Naive thymus-derived CD4-positive, alpha-beta T cell (primary cell): Measurements from ENCODE around the gene TNK2. TPM values are rescaled to one million over a fixed set of nuclear protein-coding genes. Genes with fewer than 3 reads are reported as not detected.

ENCODE experiments used
- ATAC-seq: fragments of 150-1000 bp; cut with Tn5 transposase; 2 replicates; pipeline ENCODE4 v1.10.0; 2021; ENCODE audit warnings: mild to moderate bottlenecking, moderate library complexity
- CTCF ChIA-PET: fragments of 350-600 bp; sonication (Branson Sonifier 250); formaldehyde crosslinking; loops from one replicate; lab custom pipeline; 2021; ENCODE audit warnings: antibody characterized with exemption; lab: Charles Lee
- POLR2A ChIA-PET: fragments of 350-600 bp; sonication (Branson Sonifier 250); formaldehyde crosslinking; loops from one replicate; lab custom pipeline; 2021; ENCODE audit warnings: antibody characterized with exemption, inconsistent platforms; lab: Charles Lee
- DNase-seq, 9 donors: peaks; one replicate each; pipeline versions ENCODE4 v3.0.0 to v3.0.0-alpha.2; 2020 to 2022; ENCODE audit warnings: mixed read lengths in 1 of 9
- H3K27ac ChIP-seq: one replicate; pipeline ENCODE4 v1.7.0; 2013; ENCODE audit warnings: mild to moderate bottlenecking, low read depth, low read length, moderate library complexity
- H3K27me3 ChIP-seq, 2 donors: one replicate each; pipeline ENCODE4 v1.7.0; 2013; ENCODE audit warnings: low read length in 2 of 2, mild to moderate bottlenecking in 2 of 2, moderate library complexity in 2 of 2; ENCODE audit not compliant: control insufficient read depth in 2 of 2, insufficient read depth in 2 of 2
- H3K36me3 ChIP-seq, 3 experiments: 1 replicate in 2 of 3; 2 replicates in 1 of 3; pipeline ENCODE4 v1.7.0; 2013; ENCODE audit warnings: low read length in 3 of 3, mild to moderate bottlenecking in 3 of 3, moderate library complexity in 1 of 3; ENCODE audit not compliant: insufficient read depth in 3 of 3, control insufficient read depth in 2 of 3
- H3K4me1 ChIP-seq, 2 donors: one replicate each; pipeline ENCODE4 v1.7.0; 2013; ENCODE audit warnings: low read length in 2 of 2, mild to moderate bottlenecking in 2 of 2, moderate library complexity in 1 of 2; ENCODE audit not compliant: control insufficient read depth in 2 of 2, insufficient read depth in 2 of 2
- H3K4me3 ChIP-seq: 2 replicates; pipeline ENCODE4 v1.7.0; 2013; ENCODE audit warnings: mild to moderate bottlenecking, low read length
- H3K9me3 ChIP-seq, 3 experiments: 1 replicate in 2 of 3; 2 replicates in 1 of 3; pipeline ENCODE4 v1.7.0; 2013; ENCODE audit warnings: low read length in 3 of 3; ENCODE audit not compliant: control insufficient read depth in 2 of 3
- H3K27ac Mint-ChIP-seq, 9 donors: one replicate each; pipeline ENCODE4 v1.8.0; 2020 to 2022; ENCODE audit warnings: mixed read lengths in 9 of 9, mild to moderate bottlenecking in 8 of 9, moderate library complexity in 5 of 9, inconsistent platforms in 2 of 9
- H3K27me3 Mint-ChIP-seq, 5 donors: one replicate each; pipeline ENCODE4 v1.8.0; 2021 to 2022; ENCODE audit warnings: mixed read lengths in 5 of 5, mild to moderate bottlenecking in 1 of 5
- H3K36me3 Mint-ChIP-seq, 5 donors: one replicate each; pipeline ENCODE4 v1.8.0; 2020 to 2022; ENCODE audit warnings: mixed read lengths in 5 of 5, mild to moderate bottlenecking in 3 of 5, inconsistent platforms in 1 of 5
- H3K4me1 Mint-ChIP-seq, 7 donors: one replicate each; pipeline ENCODE4 v1.8.0; 2020 to 2022; ENCODE audit warnings: mixed read lengths in 7 of 7, mild to moderate bottlenecking in 3 of 7, inconsistent platforms in 1 of 7
- H3K4me3 Mint-ChIP-seq, 10 donors: one replicate each; pipeline ENCODE4 v1.8.0; 2020 to 2022; ENCODE audit warnings: mild to moderate bottlenecking in 10 of 10, mixed read lengths in 10 of 10, moderate library complexity in 6 of 10, inconsistent platforms in 2 of 10
- H3K9me3 Mint-ChIP-seq, 11 donors: one replicate each; pipeline ENCODE4 v1.8.0; 2020 to 2022; ENCODE audit warnings: mixed read lengths in 11 of 11, mild to moderate bottlenecking in 4 of 11, inconsistent platforms in 1 of 11, moderate library complexity in 1 of 11
- intact Hi-C, 2 donors: fragments of 100-400 bp; cut with micrococcal nuclease; formaldehyde crosslinking; loops; one replicate each; pipeline ENCODE4 v1.15.1; 2023
- polyA plus RNA-seq, 2 donors: library from polyadenylated mRNA; unstranded; fragments of 300-500 nt; fragmentation: Illumina TruSeq; gene quantifications; one replicate each; pipeline ENCODE4 v1.2.3, GENCODE V29; 2021
- total RNA-seq, 6 experiments: library from RNA in 5 of 6; stranded (reverse) in 5 of 6; gene quantifications; 1 replicate in 5 of 6; 2 replicates in 1 of 6; pipeline ENCODE4 v1.2.3 and lab custom pipeline; 2021 to 2026

TNK2 gene
- total and polyA plus RNA-seq, 7 experiments from 2014 or later: 2.0 to 196 (median 184) TPM

- no peaks in the 10 kb centered on the region for H3K27me3 Mint-ChIP-seq
- peak overlapping the region; percentile 98 to 100 (median 99) for H3K27ac Mint-ChIP-seq
- ChIA-PET CTCF (interaction anchor here (1.1 to 4.0 kb wide), 6 partner anchors 11 to 358 kb away, joined by 3 to 74 read pairs (median 4); no protein-coding TSS in a partner anchor), POLR2A (interaction anchor here (1.1 to 7.1 kb wide), 7 partner anchors 12 to 365 kb away, joined by 3 to 209 read pairs (median 8); partner anchors contain the start of gene PPP1R2)
- Histone ChIP-seq H3K36me3 (no peaks in the 10 kb centered on the region), H3K9me3 (no peaks in the 10 kb centered on the region), H3K4me1 (peaks cover 22 to 41% of the 10 kb centered on the region in 2 donors), H3K27me3 (no peaks in the 10 kb centered on the region), H3K4me3 (peak overlapping the region; percentile 64), H3K27ac (peak overlapping the region; percentile 79)
- H3K9me3 Mint-ChIP-seq: peaks cover 0 to 2% (median 0%) of the 10 kb centered on the region in 11 donors
- peaks cover 38 to 55% (median 51%) of the 10 kb centered on the region in 7 donors for H3K4me1 Mint-ChIP-seq
- intact Hi-C loops: loop anchor here (1.0 to 10.0 kb wide), 9 partner anchors 8 to 1235 kb away; partner anchors contain the start of genes ACAP2 (in 1 of the 2), CEP19 (in 1 of the 2), LSG1 (in 1 of the 2) and PIGX (in 1 of the 2)
- peaks cover 0 to 23% (median 0%) of the 10 kb centered on the region in 5 donors for H3K36me3 Mint-ChIP-seq
- peak overlapping the region; percentile 95 to 99 (median 97) for H3K4me3 Mint-ChIP-seq
- ATAC-seq (no peak), DNase-seq (peak in 3 of 9 donors; percentile 18 to 42 (median 25))
These were observed 742 bp downstream of the TNK2 start for GRCh38 chr3:195907684-195907933.

- H3K27me3 ChIP-seq: no peaks in the 10 kb centered on the region
- intact Hi-C loops: loop anchor here (1.0 to 10.0 kb wide), 10 partner anchors 8 to 1235 kb away; partner anchors contain the start of genes ACAP2 (in 1 of the 2), CEP19 (in 1 of the 2), LSG1 (in 1 of the 2) and PIGX (in 1 of the 2)
- ChIA-PET POLR2A (interaction anchor here (1.1 to 7.1 kb wide), 6 partner anchors 12 to 364 kb away, joined by 3 to 209 read pairs (median 8); partner anchors contain the start of gene PPP1R2), CTCF (interaction anchor here (0.8 to 4.0 kb wide), 7 partner anchors 8 to 357 kb away, joined by 3 to 74 read pairs (median 4); no protein-coding TSS in a partner anchor)
- peak overlapping the region; percentile 64 for H3K4me3 ChIP-seq
- Mint-ChIP-seq H3K27me3 (no peaks in the 10 kb centered on the region), H3K4me1 (peaks cover 38 to 56% (median 52%) of the 10 kb centered on the region in 7 donors), H3K27ac (peak overlapping the region; percentile 98 to 100 (median 99)), H3K36me3 (peaks cover 0 to 23% (median 0%) of the 10 kb centered on the region in 5 donors), H3K4me3 (peak overlapping the region; percentile 95 to 99 (median 97)), H3K9me3 (peaks cover 0 to 2% (median 0%) of the 10 kb centered on the region in 11 donors)
- H3K36me3 ChIP-seq: no peaks in the 10 kb centered on the region
- ATAC-seq (peak; percentile 72), DNase-seq (peak; percentile 50 to 87 (median 84))
- H3K27ac ChIP-seq: peak overlapping the region; percentile 79
- H3K9me3 ChIP-seq: no peaks in the 10 kb centered on the region
- peaks cover 22 to 41% of the 10 kb centered on the region in 2 donors for H3K4me1 ChIP-seq
These were observed 1.3 kb downstream of the TNK2 start for GRCh38 chr3:195906865-195907683.

- peak in 4 of 9 donors; percentile 27 to 58 (median 34) for DNase-seq
- no peaks in the 10 kb centered on the region for H3K9me3 ChIP-seq
- POLR2A ChIA-PET: interaction anchor here (1.2 to 7.1 kb wide), 4 partner anchors 11 to 363 kb away, joined by 3 to 209 read pairs (median 9); partner anchors contain the start of gene PPP1R2
- CTCF ChIA-PET: interaction anchor here (0.8 to 4.0 kb wide), 7 partner anchors 8 to 45 kb away, joined by 4 to 74 read pairs (median 4); no protein-coding TSS in a partner anchor
- H3K4me1 Mint-ChIP-seq: peaks cover 42 to 64% (median 60%) of the 10 kb centered on the region in 7 donors
- peak overlapping the region; percentile 98 to 100 (median 99) for H3K27ac Mint-ChIP-seq
- peak overlapping the region; percentile 79 for H3K27ac ChIP-seq
- no peaks in the 10 kb centered on the region for H3K27me3 Mint-ChIP-seq
- peaks cover 22 to 42% of the 10 kb centered on the region in 2 donors for H3K4me1 ChIP-seq
- peak overlapping the region; percentile 95 to 99 (median 97) for H3K4me3 Mint-ChIP-seq
- H3K36me3 Mint-ChIP-seq: peaks cover 0 to 23% (median 0%) of the 10 kb centered on the region in 5 donors
- H3K9me3 Mint-ChIP-seq: peaks cover 0 to 2% (median 0%) of the 10 kb centered on the region in 11 donors
- no peaks in the 10 kb centered on the region for H3K36me3 ChIP-seq
- ATAC-seq: no peak
- intact Hi-C loops: loop anchor here (1.0 to 10.0 kb wide), 10 partner anchors 9 to 1234 kb away; partner anchors contain the start of genes ACAP2 (in 1 of the 2), CEP19 (in 1 of the 2), LSG1 (in 1 of the 2) and PIGX (in 1 of the 2)
- no peaks in the 10 kb centered on the region for H3K27me3 ChIP-seq
- H3K4me3 ChIP-seq: peak overlapping the region; percentile 64
These were observed 2.1 kb downstream of the TNK2 start for GRCh38 chr3:195905970-195906864.

- peak overlapping the region; percentile 26 for H3K27ac ChIP-seq
- POLR2A ChIA-PET: interaction anchor here (7.1 kb wide), 1 partner anchor 10 kb away, joined by 209 read pairs; no protein-coding TSS in a partner anchor
- H3K27me3 ChIP-seq: no peaks in the 10 kb centered on the region
- H3K9me3 ChIP-seq: no peaks in the 10 kb centered on the region
- peaks cover 22 to 52% of the 10 kb centered on the region in 2 donors for H3K4me1 ChIP-seq
- peak overlapping the region in 7 of 10 donors; percentile 35 to 99 (median 64) for H3K4me3 Mint-ChIP-seq
- no peak overlapping the region for H3K4me3 ChIP-seq
- H3K27ac Mint-ChIP-seq: peak overlapping the region; percentile 55 to 100 (median 89)
- peaks cover 0 to 2% (median 0%) of the 10 kb centered on the region in 11 donors for H3K9me3 Mint-ChIP-seq
- intact Hi-C loops: loop anchor here in 1 of 2 donors (10.0 kb wide), 1 partner anchor 630 kb away; the partner anchor contains the start of gene XXYLT1
- DNase-seq (no peak), ATAC-seq (no peak)
- peaks cover 0 to 30% (median 0%) of the 10 kb centered on the region in 5 donors for H3K36me3 Mint-ChIP-seq
- H3K36me3 ChIP-seq: no peaks in the 10 kb centered on the region
- CTCF ChIA-PET: interaction anchor here (1.8 to 4.6 kb wide), 4 partner anchors 8 to 10 kb away, joined by 5 to 22 read pairs (median 6); no protein-coding TSS in a partner anchor
- H3K4me1 Mint-ChIP-seq: peaks cover 55 to 81% (median 73%) of the 10 kb centered on the region in 7 donors
- H3K27me3 Mint-ChIP-seq: no peaks in the 10 kb centered on the region
These were observed 4.0 kb downstream of the TNK2 start for GRCh38 chr3:195904368-195904767.

- H3K9me3 ChIP-seq: no peaks in the 10 kb centered on the region
- Mint-ChIP-seq H3K4me1 (peaks cover 57 to 85% (median 74%) of the 10 kb centered on the region in 7 donors), H3K27me3 (no peaks in the 10 kb centered on the region), H3K27ac (peak overlapping the region in 8 of 9 donors; percentile 58 to 100 (median 94)), H3K9me3 (peaks cover 0 to 2% (median 0%) of the 10 kb centered on the region in 11 donors), H3K4me3 (peak overlapping the region in 9 of 10 donors; percentile 26 to 99 (median 53)), H3K36me3 (peaks cover 0 to 30% (median 0%) of the 10 kb centered on the region in 5 donors)
- ATAC-seq: no peak
- no peaks in the 10 kb centered on the region for H3K27me3 ChIP-seq
- intact Hi-C loops: loop anchor here in 1 of 2 donors (10.0 kb wide), 1 partner anchor 629 kb away; the partner anchor contains the start of gene XXYLT1
- H3K36me3 ChIP-seq: no peaks in the 10 kb centered on the region
- ChIA-PET POLR2A (interaction anchor here (7.1 kb wide), 1 partner anchor 9 kb away, joined by 209 read pairs; no protein-coding TSS in a partner anchor), CTCF (interaction anchor here (2.0 to 4.6 kb wide), 2 partner anchors 9 to 10 kb away, joined by 6 to 22 read pairs; no protein-coding TSS in a partner anchor)
- no peak overlapping the region for H3K4me3 ChIP-seq
- peak overlapping the region; percentile 26 for H3K27ac ChIP-seq
- DNase-seq: no peak
- peaks cover 22 to 52% of the 10 kb centered on the region in 2 donors for H3K4me1 ChIP-seq
These were observed 4.4 kb downstream of the TNK2 start for GRCh38 chr3:195903950-195904290.
